ENCODE data around the gene ANKRD44.
A peak's percentile ranks its signal among the peaks of the same experiment; 100 is the strongest.

Gene ANKRD44

GRCh38 chr2:197229509-197230443 is 80.8 kb downstream of the ANKRD44 start:
- TF ChIP-seq EZH2 (IDR thresholded peaks at IDR 0.05; ENCODE audit: borderline replicate concordance, low read depth, low read length, severe bottlenecking): no peak
- TF ChIP-seq, protein P1, sequence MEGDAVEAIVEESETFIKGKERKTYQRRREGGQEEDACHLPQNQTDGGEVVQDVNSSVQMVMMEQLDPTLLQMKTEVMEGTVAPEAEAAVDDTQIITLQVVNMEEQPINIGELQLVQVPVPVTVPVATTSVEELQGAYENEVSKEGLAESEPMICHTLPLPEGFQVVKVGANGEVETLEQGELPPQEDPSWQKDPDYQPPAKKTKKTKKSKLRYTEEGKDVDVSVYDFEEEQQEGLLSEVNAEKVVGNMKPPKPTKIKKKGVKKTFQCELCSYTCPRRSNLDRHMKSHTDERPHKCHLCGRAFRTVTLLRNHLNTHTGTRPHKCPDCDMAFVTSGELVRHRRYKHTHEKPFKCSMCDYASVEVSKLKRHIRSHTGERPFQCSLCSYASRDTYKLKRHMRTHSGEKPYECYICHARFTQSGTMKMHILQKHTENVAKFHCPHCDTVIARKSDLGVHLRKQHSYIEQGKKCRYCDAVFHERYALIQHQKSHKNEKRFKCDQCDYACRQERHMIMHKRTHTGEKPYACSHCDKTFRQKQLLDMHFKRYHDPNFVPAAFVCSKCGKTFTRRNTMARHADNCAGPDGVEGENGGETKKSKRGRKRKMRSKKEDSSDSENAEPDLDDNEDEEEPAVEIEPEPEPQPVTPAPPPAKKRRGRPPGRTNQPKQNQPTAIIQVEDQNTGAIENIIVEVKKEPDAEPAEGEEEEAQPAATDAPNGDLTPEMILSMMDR (IDR thresholded peaks at IDR 0.05; ENCODE audit: borderline replicate concordance, extremely low read depth, low read length, poor library complexity, severe bottlenecking): no peak
- H3K9ac ChIP-seq (ENCODE audit: low read depth, low read length): no peak overlapping the region
- DNase-seq: no peak
- H3K36me3 ChIP-seq (ENCODE audit: insufficient read depth, low read length): no peaks in the 10 kb centered on the region
- H3K9me3 ChIP-seq (ENCODE audit: insufficient read depth, low read length, severe bottlenecking): no peaks in the 10 kb centered on the region
- no peaks in the 10 kb centered on the region for H3K4me1 ChIP-seq (ENCODE audit: insufficient read depth, low read length)
- H4K20me1 ChIP-seq (ENCODE audit: insufficient read depth, low read length): no peaks in the 10 kb centered on the region
- no peak overlapping the region for H2AFZ ChIP-seq (ENCODE audit: low read depth, low read length)
- peaks cover 3% of the 10 kb centered on the region; the same call in 1 of the 2 replicates for H3K79me2 ChIP-seq (ENCODE audit: insufficient read depth, low read length)
- ATAC-seq (ENCODE audit: insufficient read depth, low read depth): 0 out of 3 replicates have a peak, but pooled peaks have one; percentile 35
- no peak overlapping the region for H3K27ac ChIP-seq (ENCODE audit: low read length)
- no peak overlapping the region for H3K4me3 ChIP-seq (ENCODE audit: low read depth in 1 of 2, low read length in 2 of 2)
- no peaks in the 10 kb centered on the region for H3K27me3 ChIP-seq (ENCODE audit: insufficient read depth, low read length, poor library complexity)
- no peak overlapping the region for H3K4me2 ChIP-seq (ENCODE audit: insufficient read depth, low read length)

- DNase-seq: no peak
- Histone ChIP-seq H3K36me3 (ENCODE audit: insufficient read depth, low read length) (no peaks in the 10 kb centered on the region), H3K4me3 (ENCODE audit: low read depth in 1 of 2, low read length in 2 of 2) (no peak overlapping the region), H3K79me2 (ENCODE audit: insufficient read depth, low read length) (peaks cover 2% of the 10 kb centered on the region; the same call in 1 of the 2 replicates), H3K27ac (ENCODE audit: low read length) (no peak overlapping the region), H3K9ac (ENCODE audit: low read depth, low read length) (no peak overlapping the region), H3K27me3 (ENCODE audit: insufficient read depth, low read length, poor library complexity) (no peaks in the 10 kb centered on the region), H3K4me1 (ENCODE audit: insufficient read depth, low read length) (no peaks in the 10 kb centered on the region), H4K20me1 (ENCODE audit: insufficient read depth, low read length) (no peaks in the 10 kb centered on the region), H2AFZ (ENCODE audit: low read depth, low read length) (no peak overlapping the region), H3K9me3 (ENCODE audit: insufficient read depth, low read length, severe bottlenecking) (no peaks in the 10 kb centered on the region), H3K4me2 (ENCODE audit: insufficient read depth, low read length) (no peak overlapping the region)
- no peak for ATAC-seq (ENCODE audit: insufficient read depth, low read depth)
- TF ChIP-seq, protein P1 (IDR thresholded peaks at IDR 0.05; ENCODE audit: borderline replicate concordance, extremely low read depth, low read length, poor library complexity, severe bottlenecking): no peak
- no peak for TF ChIP-seq EZH2 (IDR thresholded peaks at IDR 0.05; ENCODE audit: borderline replicate concordance, low read depth, low read length, severe bottlenecking)
These were observed 87.1 kb downstream of the ANKRD44 start for GRCh38 chr2:197223451-197223850.

- TF ChIP-seq EZH2 (IDR thresholded peaks at IDR 0.05; ENCODE audit: borderline replicate concordance, low read depth, low read length, severe bottlenecking): no peak
- TF ChIP-seq, protein P1 (IDR thresholded peaks at IDR 0.05; ENCODE audit: borderline replicate concordance, extremely low read depth, low read length, poor library complexity, severe bottlenecking): no peak
- Histone ChIP-seq H2AFZ (ENCODE audit: low read depth, low read length) (no peak overlapping the region), H3K79me2 (ENCODE audit: insufficient read depth, low read length) (peaks cover 2% of the 10 kb centered on the region; the same call in 1 of the 2 replicates), H3K4me1 (ENCODE audit: insufficient read depth, low read length) (no peaks in the 10 kb centered on the region), H3K4me2 (ENCODE audit: insufficient read depth, low read length) (no peak overlapping the region), H3K27me3 (ENCODE audit: insufficient read depth, low read length, poor library complexity) (no peaks in the 10 kb centered on the region), H4K20me1 (ENCODE audit: insufficient read depth, low read length) (no peaks in the 10 kb centered on the region), H3K9ac (ENCODE audit: low read depth, low read length) (no peak overlapping the region), H3K36me3 (ENCODE audit: insufficient read depth, low read length) (no peaks in the 10 kb centered on the region), H3K27ac (ENCODE audit: low read length) (no peak overlapping the region), H3K4me3 (ENCODE audit: low read depth in 1 of 2, low read length in 2 of 2) (no peak overlapping the region), H3K9me3 (ENCODE audit: insufficient read depth, low read length, severe bottlenecking) (no peaks in the 10 kb centered on the region)
- DNase-seq (no peak), ATAC-seq (ENCODE audit: insufficient read depth, low read depth) (no peak)
These were observed 90.9 kb downstream of the ANKRD44 start for GRCh38 chr2:197219636-197220035.
